Thyroid gland (tissue), 4 donors: Measurements from ENCODE around the gene PRPS1.

Source experiments
- CTCF ChIP-seq, 6 experiments: fragments of 200-600 bp in 3 of 6; fragments of 450-650 bp in 3 of 6; sonication (generic) in 3 of 6; IDR thresholded peaks; one replicate each; pipeline ENCODE4 v1.5.1; 2016 to 2019; ENCODE audit warnings: antibody characterized with exemption in 6 of 6, mild to moderate bottlenecking in 2 of 6, inconsistent platforms in 1 of 6, moderate library complexity in 1 of 6
- POLR2A ChIP-seq, 2 donors: fragments of 450-650 bp; IDR thresholded peaks; one replicate each; pipeline ENCODE4 v1.6.1; 2017; ENCODE audit warnings: antibody characterized with exemption in 2 of 2, mild to moderate bottlenecking in 2 of 2, moderate library complexity in 1 of 2

DNA sequence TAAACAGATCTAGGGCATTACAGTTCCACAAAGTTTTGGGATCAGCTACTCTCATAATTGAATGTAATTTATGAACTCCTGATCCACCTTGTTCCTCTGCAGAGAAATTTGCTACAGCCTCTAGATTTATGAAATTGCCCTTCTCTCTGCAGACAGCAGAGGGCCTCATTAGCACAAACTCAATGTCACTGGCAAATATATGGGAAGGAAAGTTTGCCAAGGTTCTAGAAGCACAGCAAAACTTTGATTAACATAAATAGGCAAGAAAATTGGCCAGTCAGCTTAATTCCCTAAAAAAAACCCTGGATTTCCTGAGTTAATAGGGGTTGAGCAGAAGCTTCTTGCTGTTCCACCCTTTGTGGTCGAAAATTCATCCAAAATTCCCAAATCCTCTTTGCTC lies 31.5 kb downstream of the PRPS1 start:
- peak; percentile 16 to 78 (median 56) for TF ChIP-seq CTCF (IDR thresholded peaks at IDR 0.05)
- no peak for TF ChIP-seq POLR2A (IDR thresholded peaks at IDR 0.05)
